Activated CD4-positive, alpha-beta T cell treated with anti-CD3 and anti-CD28 coated beads for 4 hours (primary cell): ENCODE measurements around the gene USF3.

Experiments
- DNase-seq, 2 donors: peaks; one replicate each; pipeline ENCODE4 v3.0.0-alpha.2; 2020

USF3 gene

GRCh38 chr3:113698213-113698742 lies 1.8 kb upstream of the USF3 start:
- DNase-seq, result no peak

DNA sequence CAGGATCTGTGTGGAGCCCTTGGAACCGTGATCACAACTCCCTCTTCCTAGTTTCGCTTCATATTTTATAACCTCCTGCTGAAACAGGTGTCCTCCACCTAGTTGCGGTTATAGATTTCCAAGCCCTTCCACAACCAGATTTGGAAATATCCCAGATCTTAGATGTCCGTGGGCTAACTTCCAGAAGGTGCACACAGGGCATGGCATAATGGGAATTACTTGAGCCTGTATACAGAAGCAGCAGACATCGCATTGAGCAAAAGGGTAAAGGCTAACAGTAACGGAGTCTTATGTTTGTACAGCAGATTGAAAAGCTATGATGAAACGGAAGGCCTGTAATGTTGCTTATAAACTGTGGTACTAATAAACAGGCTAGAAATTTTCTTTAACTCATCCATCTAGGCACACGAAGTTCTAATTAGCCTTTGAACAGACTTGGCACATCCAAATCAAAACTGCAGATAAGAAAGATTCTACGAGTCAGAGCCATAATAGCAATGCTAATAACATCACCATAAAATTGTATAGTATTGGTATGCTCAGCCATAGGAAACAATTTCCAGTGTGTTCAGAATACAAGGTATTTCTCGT lies 1.2 kb upstream of the USF3 start:
- no peak for DNase-seq

DNA sequence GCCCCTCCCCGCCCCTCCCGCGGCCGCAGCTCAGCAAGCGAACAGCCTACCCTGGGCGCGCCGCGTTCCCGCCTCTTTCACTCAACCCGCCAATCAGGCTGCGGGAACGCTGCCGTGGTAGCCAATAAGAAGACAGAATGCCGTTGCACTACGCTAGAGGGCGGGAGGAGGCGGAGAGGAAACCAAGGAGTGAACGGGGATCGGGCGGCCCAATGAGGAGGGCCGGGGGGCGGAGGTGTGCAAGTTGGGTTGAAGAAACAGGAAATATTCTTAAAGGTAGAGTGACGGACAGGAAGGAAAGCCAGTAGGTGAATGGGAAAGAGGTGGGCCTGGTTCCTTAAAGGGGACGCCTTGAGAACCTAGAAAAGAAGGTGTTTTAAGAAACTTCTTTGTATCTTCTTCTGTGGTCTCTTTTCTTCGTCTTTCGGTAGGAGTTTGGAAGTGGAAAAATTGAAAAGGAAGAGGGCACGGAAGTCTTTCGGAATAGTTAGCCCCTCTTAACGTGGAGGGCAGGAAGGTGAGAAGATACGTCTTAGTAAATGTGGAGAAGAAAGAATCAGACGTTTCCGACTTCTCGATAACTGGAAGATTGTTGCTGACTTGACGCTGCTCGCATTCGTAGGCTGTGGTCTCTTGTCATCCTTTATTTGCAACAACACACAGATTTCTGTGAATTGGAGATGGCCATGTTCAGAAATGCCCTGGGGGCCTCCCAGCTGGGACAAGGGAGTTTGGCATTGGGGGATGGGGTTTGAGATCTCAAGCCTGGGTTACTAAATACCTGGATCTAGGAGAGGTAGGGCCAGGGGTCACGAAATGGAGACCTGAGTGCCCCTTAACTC lies 437 bp upstream of the USF3 start:
- peak; percentile 98 to 99 for DNase-seq

DNA sequence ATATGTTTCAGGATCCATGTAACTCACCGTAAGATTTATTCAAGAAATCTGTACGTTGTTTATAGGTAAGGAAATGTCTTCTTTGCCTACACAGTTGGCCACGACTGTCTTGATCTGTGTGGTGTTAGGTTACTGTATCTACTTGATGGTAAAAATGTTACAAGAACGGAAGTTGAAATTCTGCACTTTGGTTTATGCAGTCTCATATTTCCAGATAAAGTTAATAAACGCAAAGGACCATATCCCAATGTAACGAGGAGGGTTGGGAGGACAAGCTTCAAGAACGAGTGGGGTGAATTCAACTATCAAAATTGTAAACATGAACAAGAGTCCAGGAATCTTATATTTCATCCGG lies 1.0 kb downstream of the USF3 start:
- no peak for DNase-seq

DNA sequence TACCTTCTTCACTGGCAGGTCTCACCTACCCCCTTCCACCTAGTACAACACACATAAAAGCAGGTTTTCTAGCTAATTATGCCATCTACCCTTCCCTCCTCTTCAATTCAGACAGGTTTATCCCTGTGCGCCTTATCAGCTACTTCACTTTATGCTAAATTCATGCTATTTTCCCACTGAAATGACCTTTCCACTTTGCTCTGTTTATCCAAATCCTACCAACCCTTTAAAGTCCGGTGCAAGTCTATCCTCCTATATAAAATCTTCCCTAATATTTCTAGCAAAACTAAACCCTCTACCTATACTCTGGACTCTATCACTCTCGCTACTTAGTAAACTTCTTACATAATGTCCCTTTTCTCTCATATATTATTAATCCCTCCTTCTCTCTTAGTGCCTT lies 6.0 kb downstream of the USF3 start:
- no peak for DNase-seq

- no peak for DNase-seq
Observed at GRCh38 chr3:113685956-113686721, 10.3 kb downstream of the USF3 start.

GRCh38 chr3:113685124-113685523 lies 11.3 kb downstream of the USF3 start:
- DNase-seq, result no peak

DNA sequence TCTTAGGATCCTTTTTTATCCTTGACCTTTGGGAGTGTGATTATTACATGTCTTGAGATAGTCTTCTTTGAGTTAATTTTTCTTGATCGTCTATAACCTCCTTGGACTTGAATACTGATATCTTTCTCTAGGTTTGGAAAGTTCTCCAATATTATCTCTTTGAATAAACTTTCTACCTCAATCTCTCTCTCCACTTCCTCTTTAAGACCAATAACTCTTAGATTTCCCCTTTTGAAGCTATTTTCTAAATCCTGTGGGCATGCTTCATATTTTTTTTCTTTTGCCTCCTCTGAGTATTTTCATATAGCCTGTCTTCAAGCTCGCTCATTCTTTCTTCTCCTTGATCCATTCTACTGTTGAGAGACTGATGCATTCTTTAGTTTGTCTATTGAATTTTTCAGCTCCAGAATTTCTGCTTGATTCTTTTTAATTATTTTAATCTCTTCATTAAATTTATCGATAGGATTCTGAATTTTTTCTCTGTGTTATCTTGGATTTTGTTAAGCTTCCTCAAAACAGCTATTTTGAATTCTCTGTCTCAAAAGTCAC lies 12.1 kb downstream of the USF3 start:
- DNase-seq, result no peak

- no peak for DNase-seq
Observed at GRCh38 chr3:113678773-113679172, 17.7 kb downstream of the USF3 start.

DNA sequence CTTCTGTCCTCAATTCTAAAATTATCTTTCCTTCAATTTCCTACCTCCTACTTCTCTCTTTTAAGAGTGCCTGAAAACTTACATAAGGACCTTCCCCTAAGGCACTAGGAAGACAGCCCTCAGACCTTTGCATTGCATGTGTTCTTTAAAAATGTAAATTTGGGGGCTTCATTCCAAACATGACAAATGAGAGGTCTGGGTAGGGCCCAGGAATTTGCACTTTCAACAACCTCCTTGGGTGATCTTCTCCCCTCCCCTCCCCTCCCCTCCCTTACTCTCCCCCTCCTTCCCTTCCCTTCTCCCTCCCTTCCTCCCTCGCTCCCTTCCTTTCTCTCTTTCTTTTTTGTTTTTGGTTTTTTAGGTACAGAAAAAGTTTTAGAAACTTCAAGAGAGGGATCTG lies 18.7 kb downstream of the USF3 start:
- DNase-seq, result no peak

GRCh38 chr3:113676261-113676660 lies 20.2 kb downstream of the USF3 start:
- DNase-seq, result no peak

- DNase-seq, result no peak
Observed at GRCh38 chr3:113673593-113673992, 22.8 kb downstream of the USF3 start.

DNA sequence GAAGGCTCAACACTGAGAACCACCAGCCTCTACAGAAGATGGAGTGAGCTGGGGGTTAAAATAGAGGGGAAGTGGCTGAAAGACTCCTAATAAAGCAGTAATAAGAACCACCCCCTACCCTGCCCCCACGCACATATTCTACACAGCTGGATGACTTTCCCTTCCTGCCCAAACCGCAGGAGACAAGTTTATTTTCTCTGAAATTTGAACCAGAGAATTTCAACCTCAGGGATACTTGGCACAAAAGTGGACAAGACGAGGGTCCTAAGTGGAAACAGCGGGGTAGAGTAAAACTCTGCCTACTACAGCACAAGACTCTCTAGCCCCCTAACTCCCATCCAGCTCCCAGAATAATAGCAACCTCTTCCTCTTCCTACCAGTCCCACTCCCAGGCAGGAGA lies 28.4 kb downstream of the USF3 start:
- DNase-seq, result no peak

DNA sequence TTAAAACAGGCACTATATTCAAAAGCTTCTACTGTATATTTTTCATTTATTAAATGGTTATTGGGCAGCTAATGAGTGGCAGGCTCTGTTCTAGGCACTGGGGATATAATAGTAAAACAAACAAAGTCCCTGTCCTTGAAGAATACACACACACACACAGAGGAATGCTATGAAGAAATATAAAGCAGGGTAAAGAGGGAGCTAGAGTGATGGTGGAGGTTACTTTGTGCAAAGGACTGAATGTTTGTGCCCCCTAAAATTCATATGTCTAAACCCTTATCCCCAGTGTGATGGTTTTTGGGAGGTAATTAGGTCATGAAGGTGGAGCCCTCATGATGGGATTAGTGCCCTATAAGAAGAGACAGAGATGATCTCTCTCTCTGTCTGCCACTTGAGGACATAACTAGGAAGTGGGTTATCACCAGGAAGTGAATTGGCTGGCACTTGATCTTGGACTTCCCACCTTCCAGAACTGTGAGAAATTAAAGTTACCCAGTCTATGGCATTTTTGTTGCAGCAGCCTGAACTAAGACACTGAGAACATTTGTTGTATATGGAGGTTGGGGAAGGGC lies 31.8 kb downstream of the USF3 start:
- no peak for DNase-seq

DNA sequence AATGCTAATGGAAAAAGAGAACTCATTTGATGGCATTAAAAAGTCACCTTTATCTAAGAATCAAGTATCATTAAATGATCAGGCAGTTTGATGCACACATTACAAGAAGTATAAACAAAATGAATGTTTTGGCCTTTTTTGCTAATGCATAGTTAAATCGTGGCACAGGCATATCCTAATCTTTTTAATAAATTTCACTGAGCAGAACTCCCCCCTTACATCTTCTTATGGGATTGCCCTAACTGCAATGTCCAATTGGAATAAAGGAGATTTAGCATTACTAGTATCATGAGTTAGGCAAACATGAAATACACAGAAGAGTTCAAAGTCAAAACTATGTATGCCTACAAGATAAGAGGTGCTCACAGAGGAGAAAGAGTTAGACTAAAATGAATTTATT lies 32.7 kb downstream of the USF3 start:
- no peak for DNase-seq

GRCh38 chr3:113663324-113663750 lies 33.1 kb downstream of the USF3 start:
- DNase-seq, result no peak

DNA sequence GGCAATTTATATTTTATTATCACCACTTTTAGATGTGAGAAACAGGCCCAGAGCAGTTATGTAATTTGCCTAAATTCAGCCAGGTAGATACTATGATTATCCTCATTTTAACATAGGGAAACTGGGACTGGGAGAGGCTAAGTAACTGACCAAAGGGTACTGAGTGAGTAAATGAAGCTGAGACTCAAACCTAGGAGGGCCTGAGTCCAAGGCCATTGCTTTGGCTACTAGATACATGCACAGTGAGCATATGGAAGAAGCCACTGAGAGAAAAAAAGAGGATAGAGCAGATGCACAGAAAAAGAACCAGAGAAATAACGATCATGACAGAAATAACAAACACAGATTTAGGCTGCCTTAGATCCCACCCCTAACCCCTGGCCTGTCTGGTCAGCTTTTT lies 33.6 kb downstream of the USF3 start:
- DNase-seq, result no peak

DNA sequence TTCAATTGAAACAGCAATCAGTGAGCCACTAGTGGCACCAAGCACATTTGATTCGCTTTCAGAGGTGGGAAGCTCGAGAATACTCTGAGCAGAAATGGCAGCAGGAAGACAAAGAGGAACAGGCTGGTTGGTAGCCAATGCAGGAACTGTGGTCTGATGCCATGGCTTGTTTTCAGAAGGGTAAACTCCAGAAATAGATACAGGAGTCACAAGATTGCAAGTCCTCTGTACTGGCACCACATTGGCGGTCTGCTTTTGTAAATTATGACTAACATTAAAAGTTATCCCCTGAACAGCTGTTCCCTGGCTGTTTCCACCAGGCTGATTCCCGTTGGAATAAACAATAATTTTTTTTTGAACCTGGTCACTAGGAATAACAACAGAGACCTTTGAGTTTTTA lies 35.5 kb downstream of the USF3 start:
- DNase-seq, result no peak

- no peak for DNase-seq
Observed at GRCh38 chr3:113660458-113660857, 36.0 kb downstream of the USF3 start.

- DNase-seq, result no peak
Observed at GRCh38 chr3:113659996-113660395, 36.4 kb downstream of the USF3 start.

DNA sequence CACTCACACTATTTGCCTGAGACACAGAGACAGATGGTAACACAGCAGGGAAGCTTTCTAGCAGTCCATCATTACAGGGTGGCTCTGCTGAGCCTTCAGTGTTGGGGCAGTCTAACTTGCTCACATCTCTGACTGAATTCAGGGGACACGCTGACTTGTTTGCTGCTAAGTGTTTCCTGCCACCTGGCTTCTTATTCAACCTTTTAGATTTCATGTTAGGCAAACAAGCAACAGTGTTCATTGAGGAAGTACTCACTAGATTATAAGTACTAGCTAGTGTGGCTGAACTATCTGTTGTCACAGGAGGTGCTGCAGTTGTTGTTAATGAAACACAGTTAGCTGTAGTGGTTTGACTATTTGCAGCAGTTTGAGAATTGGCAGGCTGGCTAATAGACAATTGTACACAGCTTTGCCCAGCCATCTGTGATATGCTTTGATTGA lies 37.3 kb downstream of the USF3 start:
- DNase-seq, result no peak

DNA sequence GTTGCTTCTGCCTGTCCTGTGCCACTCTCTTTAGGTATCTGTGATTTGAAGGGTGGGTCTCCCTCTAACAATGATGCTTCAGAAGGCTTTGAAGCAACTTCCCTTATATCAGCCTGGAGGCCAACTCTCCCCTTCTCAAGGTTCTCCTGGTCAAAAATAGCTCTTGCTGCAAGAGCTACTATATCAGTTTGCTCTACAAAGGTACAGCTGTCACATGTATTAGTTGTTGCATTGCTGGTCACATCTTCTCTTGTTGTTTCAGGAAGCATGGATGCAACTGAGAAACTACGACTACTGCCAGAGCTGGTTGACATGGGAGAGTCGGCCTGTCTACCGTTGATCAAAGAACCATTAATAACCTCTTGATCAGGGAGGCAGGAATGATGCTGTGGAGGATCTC lies 38.3 kb downstream of the USF3 start:
- DNase-seq, result no peak

DNA sequence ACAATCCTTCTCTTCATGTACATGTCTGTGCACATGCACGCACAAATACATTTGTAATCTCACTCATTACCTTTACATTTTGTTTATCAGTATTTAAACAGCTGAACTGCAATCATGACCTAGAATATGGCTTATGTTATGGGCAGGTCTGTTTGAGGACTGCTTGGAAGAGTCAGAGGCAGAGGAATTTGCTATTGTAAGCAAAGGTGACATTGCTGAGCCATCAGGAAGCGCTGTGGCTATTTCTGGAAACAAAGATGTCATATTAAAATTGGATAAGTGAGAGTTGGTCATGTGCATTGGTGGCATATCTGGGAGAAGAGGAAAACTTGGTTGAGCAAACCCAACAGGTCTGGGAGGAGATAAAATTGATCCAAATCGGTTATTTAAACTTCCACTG lies 41.6 kb downstream of the USF3 start:
- no peak for DNase-seq
